SU-DHL-6 (cell line): ENCODE data around the gene VCAN.

Experiments used
- CTCF ChIP-seq: fragments of 200-600 bp; sonication (generic); IDR thresholded peaks from one replicate; pipeline ENCODE4 v1.5.1; 2017; ENCODE audit warnings: antibody characterized with exemption, mild to moderate bottlenecking, low read length, moderate library complexity; ENCODE audit not compliant: insufficient read depth, poor library complexity, severe bottlenecking
- EZH2phosphoT487 ChIP-seq: fragments of 200-600 bp; sonication (generic), shearing (Covaris generic); conservative IDR thresholded peaks from 2 replicates; pipeline ENCODE4 v1.6.1; 2018; ENCODE audit warnings: mild to moderate bottlenecking, antibody characterized with exemption, low read length, moderate library complexity, mixed read lengths

- TF ChIP-seq CTCF, result peak; percentile 45
- no peak for TF ChIP-seq EZH2phosphoT487
Measured at GRCh38 chr5:83564069-83564749, 92.7 kb downstream of the VCAN start.
